ENCODE results near the gene IFITM10.

The IFITM10 gene

DNA sequence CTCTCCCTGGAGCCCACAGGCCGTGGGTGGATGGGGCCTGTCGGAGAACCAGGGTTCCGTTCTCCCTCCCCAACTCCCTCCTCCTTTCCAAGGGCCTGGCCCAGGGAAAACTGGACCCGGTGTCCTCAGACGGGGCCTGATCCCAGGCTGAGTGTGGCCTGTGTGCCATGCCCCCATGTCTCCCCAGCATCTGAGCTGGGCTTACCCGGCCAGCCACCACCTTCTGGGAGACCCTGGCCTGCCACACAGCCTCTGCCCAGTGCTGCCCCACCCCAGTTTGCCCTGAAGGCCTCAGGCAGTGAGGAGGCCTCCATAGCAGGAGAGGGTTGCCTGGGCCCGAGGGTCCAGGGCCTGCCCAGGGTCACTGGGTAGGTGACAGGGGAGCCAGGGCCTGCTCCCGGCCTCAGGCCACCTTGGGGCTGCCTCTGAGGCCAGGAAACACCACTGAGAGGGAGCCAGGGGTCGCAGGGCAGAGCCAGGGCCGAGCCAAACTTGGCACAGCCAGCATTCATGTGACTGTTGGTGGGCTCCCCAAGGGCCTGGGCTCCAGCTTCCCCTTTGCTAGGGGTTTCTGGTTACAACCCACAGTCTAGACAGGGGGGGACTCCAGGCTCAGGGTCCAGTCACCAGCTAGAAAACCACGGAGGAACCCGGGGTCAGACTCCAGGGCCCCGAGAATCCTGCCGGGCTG, 590 bp upstream of the IFITM10 start:
- DNase-seq, result no peak

DNA sequence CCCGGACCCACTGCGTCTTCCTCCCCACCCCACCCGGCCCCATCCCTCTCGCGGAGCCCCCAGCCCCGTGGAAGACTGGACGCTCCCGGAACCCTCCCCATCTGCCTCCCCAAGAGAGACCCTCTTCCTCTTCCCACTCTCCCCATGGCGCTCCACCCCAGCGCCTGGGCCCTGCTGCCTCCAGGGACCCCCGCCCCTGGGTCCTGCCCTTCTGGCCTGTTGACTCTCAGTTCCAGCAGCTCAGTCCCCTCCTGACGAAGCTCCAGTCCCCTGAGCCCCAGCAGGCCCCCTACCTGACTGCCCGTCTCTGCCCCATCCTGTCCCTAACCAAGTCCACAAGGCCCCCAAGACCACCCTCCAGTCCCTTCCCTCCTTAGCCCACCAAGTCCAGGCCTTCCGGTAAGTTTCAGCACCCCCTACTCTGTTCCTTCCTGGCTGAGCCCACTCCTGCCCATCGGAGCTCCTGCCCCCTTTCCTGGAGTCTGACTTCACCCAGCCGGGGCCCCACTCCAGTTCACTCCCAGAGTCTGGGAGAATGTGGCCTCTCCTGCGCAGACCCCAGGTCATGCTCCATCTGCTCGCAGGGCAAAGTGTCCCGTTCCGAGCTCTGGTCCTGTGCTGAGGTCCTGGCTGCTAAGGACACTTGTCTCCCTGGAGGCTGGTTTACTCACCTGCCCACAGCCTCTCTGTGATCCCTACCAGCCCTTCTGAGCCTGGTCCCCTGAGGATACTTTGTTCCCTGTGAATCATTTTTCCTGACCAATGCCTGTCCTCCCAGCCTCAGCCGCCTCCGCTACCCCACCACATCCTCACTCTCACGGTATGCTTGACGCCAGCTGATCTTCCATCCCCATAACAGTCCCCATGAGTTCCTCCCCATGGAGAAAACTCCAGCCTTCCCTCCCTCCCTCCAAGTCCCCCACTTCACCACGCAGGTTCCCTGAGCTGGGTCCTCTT, 722 bp downstream of the IFITM10 start:
- DNase-seq, result peak; percentile 3

DNA sequence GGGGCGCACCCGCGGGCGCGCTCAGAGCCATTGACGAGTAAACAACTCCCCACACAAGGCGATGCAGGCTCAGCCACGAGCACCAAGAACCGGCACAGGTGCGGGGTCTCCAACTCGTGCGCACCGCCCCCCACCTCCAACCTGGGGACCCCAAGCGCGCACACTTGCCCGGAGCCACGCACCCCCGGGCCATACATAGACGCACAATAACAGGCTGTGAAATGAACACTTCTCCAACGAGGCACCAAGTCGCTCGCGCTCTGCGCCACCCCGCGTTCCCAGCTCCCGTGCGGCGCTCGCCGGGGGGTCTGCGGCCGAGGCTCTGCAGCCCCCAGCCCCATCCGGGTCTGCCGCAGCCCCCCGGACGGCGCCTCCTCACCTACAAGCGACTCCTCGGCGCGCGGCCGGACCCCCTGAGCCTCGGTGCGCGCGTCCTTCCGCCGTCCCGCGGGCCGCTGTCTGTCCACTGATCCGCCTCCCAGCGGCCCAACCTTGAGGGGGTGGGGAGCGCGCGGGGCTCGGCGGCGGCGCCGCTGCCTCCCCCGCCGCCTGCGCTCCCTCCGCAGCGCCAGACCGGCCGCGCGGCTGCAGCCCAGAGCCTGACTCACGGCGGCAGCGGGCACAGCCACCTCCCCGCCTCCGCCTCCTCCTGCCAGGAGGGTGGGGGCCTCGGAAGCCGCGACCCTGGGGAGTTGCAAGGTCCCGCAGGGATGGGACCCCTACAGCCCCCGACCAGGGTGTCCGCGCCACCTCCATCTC, 1.6 kb downstream of the IFITM10 start:
- DNase-seq, result no peak

DNA sequence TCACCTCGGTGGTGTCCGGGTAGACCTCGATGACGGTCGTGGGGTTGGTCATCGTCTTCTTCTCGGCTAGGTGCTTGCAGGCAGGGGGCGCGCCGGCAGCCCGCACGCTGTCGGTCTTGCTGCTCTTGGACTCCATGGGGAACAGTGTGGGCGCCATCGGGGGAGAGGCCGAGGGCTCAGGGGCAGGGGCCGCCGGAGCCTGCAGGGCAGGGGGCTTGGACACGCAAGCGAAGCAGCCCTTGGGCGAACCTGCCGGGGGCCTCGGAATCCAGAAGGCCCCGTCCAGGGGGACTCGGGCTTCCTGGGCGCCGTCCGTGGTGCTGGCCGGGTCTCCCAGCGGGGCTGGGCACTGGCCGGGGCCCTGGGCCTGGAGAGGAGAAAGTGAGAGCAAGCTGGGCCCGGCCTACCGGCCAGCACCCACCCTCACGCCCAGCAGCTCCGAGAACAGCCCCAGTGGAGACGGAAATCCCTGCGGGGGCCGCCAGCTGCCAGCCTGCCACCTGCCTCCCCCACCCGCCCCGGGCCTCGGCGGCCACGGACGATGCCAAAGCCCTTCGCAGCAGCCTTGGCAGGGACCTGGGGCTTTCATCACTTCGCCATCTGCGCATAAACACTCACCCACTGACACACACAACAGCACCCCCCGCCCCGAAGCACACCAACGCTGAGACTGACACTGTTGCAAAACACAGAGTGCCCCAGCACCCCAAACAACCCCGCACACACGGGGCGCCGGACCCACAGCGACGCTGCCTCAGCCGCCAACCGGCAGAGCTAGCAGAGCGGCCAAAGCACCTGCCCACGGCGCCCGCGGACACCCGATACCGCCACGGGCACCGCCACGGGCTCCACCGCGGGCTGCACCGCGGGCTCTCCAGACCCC, 2.4 kb downstream of the IFITM10 start:
- DNase-seq, result no peak

DNA sequence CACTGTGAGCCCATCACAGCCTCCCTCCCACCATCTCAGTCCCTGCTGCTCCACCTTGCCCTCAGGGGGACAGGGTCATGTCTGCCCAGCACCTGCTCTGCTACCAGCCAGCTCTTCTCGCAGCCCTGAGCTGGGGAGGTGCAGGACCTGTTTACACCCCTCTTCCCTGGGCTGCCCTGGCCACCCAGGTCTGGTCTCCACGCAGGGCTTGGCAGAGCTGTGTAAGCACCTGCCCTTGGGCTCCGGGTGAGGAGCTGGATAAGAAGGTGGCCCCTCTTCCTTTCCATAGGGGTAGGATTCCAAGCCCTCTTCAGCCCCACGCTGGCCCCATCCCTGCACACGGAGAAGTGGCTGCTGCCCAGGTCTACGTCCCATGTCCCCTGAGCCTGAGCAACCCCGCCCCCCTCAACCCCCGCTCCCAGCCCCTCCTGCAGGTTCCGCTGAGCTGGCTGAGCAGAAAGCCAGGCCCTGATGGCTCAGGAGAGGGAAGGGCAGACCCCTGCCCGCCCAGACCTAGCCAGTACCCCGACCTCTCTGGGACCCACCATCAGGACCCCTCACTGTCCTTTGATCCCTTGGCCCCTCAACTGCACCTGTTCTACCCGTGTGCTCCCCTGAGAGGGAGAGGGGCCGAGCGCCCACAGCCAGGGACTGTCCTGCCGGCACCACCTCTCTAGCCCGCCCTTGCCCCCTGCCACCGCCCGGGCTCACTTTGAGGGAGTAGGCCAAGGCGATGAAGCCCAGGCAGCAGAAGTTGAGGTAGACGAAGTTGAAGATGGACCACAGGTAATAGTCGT, 3.2 kb downstream of the IFITM10 start:
- no peak for DNase-seq

DNA sequence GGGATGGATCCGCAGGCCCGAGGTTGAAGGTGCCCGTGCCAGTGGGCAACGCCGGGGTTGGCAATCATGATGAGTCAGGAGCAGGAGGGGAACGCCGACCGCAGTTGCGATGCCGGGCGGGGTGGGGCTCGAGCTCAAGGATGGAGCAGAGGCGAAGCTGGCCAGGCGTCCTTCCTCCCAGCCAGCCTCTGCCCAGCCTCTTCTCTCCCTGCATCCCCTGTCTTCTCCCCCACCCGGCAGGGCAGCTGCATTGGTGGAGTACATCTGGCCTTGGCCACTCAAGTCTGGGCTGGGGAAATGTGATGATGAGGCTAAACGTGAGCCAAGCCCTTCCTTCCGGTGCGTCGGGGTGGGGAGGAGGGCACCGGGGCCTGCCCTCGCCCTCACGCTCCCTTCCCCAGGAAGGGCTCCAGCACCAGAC, 3.9 kb downstream of the IFITM10 start:
- DNase-seq, result no peak

DNA sequence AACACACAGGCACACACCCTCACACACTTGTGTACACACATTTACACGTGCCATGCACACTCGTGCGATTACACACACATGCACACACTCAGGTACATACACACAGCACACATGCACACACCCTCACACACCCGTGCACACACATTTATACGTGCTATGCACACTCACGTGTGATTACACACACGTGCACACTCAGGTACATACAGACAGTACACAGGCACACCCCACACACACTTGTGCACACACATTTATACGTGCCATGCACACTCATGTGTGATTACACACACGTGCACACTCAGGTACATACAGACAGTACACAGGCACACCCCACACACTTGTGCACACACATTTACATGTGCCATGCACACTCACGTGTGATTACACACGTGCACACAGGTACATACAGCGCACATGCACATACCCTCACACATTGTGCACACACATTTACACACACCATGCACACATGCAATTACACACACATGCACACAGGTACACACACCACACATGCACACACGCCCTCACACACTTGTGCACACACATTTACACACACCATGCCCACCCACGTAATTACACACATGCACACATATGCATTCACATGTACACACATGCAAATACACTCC, 4.6 kb downstream of the IFITM10 start:
- no peak for DNase-seq

DNA sequence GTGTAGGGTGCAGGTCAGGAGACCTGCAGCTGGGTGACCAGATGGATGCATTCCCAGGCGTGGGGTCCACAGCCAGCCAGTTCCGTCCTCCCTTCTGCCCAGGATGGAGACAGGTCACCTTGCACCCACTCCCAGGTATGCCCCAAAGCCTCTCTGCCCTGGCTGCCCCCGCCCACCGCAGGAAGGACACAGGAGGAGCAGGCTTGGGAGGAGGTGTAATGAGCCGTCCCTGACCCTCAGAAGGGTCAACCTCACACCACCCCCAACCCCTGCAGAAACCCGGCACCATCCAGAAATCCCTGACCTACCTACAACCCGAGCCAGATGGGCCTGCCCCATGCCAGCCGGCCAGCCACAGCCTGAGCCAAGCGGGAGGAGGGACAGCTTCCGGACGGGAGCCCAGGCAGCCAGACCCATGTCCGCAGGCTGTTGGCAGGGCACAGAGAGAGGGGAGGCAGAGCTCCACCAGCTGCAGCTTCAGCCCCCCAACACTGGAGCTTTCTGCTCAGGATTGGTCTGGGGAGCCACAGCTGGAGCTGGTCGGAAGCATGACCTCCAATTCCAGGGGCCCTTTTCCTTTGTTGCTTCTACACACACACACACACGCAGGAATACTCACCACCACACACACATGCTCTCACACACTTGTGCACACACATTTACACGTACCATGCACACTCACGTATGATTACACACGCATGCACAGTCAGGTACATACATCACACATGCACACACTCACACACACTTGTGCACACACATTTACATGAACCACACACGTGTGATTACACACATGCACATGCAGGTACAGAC, 5.3 kb downstream of the IFITM10 start:
- DNase-seq, result no peak

DNA sequence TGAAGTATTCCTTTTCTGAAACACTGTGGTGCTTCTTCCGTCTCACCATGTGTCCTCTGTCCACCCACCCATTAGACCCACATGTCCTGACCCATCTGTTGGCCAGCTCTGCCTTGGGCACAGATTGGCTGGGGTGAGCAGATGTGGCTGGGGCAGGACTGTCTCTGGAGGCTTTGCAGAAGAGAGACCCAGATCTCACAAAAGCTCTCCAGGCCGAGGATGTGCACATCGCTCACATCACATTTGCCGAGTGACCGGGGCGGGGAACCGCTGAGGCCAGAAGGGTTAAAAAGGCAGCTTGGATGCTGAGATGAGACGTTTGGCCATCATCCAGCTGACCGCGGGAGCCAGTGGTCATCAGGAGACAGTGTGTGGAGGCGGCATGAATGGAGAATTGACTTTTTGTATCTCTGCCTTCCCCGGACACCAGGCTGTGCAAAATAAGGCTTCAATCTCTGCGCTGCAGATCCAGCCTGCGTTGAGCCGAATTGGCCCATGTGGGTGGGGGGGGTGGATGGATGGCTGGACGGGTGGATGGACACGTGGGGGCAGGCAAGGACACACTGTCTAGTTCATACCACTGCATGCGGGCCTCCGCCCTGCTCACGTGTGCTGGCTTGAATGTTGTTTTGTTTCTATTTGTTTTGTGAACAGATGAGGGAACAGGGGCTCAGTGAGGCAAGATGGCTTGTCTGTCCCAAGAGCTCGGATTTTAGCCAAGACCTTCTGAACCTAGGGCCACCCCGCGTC, 6.1 kb downstream of the IFITM10 start:
- no peak for DNase-seq

DNA sequence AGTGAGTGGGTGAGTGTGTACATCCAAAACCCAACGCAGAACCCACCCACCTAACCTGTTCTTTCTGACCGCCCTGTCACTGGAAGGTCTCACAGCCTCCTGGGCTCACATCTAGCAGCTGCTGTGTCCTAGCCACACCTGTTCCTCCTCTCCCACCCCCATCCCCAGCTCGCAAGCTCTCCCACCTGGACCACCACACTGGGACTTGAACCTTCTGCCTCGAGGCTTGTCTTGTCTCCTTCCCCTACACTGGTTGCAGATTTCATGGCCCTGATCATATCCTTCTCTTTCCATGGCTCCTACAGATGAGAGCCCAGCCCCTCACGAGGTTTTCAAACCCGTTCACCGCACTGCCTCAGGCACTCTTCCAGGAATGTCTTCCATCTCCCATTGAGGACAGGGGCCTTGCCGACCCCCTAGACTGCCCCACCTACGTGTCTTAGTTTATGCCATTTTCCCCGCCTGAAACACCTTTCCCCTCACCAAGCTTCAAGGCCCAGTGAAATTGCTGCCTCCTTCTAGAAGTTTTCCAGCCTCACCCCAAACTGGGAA, 6.7 kb downstream of the IFITM10 start:
- DNase-seq, result no peak

DNA sequence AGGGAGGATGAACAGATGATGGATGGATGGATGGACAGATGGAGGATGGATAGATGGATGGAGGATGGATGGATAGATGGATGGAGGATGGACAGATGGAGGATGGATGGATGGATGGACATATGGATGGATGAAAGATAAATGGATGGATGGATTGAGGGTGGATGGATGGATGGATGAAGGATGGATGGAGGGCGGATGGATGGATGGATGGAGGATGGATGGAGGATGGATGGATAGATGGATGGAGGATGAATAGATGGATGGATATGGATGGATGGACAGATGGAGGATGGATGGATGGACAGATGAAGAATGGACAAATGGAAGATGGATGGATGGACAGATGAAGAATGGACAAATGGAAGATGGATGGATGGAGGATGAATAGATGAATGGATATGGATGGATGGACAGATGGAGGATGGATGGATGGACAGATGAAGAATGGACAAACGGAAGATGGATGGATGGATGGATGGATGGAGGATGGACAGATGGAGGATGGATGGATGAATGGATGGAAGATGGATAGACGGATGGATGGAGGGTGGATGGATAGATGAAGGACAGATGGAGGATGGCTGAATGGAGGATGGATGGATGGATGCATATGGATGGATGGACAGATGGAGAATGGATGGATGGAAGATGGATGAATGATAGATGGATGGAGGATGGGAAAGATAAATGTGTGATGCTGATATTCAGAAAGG, 7.4 kb downstream of the IFITM10 start:
- DNase-seq, result no peak

DNA sequence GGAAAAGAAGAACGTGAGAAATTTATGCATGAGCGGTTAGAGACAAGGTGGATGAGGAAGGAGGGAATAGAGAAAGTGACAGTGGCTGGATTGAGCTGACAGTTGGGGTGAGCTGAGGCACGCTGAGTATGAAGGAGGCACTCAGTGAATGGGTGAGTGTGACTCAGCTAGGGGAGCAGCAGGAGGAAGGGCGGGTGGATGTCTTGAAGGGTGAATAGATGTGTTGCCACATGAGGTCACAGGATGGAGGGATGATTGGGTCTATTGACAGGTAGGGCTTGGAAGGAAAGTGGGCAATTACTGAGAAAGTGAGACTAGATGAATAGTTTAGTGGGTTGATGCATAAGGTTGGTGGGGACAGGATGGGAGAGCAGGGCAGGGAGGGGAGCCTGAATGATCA, 8.0 kb downstream of the IFITM10 start:
- no peak for DNase-seq

DNA sequence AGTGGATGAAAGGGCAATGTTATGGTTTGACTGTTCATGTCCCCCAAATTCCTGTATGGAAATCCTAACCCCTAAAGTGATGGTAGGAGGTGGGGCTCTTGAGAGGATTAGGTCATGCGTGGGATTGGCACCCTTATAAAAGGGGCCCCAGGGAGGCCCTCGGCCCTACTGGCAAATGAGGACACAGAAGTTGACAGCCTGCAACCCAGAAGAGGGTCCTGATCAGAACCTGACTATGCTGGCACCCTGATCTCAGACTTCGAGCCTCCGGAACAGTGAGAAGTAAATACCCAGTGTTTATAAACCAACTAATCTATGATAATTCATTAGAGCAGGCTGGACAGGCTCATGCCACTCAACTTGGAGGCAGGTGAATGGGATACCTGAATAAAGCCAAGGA, 8.7 kb downstream of the IFITM10 start:
- DNase-seq, result no peak

DNA sequence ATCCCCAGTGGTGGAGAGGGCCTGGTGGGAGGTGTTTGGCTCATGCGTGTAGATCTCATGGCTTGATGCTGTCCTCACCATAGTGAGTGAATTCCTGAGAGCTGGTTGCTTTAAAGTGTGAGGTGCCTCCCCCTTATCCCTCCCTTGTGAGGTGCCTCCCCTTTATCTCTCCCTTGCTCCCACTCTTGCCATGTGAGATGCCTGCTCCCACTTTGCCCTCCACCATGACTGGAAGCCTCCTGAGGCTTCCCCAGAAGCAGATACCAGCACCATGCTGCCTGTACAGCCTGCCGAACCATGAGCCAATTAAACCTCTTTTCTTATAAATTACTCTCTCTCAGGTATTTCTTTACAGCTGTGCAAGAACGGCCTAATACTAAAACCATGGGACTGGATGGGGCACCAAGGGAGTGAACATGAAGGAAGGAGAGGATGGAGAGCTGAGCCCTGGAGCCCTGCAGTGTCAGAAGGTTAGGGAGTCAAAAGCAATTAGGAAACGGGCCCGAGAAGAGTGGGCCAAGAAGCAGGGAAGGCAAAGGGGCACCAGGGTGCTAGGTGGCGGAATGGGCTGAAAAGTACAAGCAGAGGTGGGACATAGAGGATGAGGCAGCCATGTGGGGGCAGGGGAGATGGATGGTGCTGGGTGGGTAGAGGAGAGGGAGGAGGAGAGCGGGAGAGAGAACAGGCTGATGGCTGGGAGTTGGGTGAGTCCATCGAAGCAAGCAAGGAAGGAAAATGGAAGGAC, 9.4 kb downstream of the IFITM10 start:
- DNase-seq, result no peak

DNA sequence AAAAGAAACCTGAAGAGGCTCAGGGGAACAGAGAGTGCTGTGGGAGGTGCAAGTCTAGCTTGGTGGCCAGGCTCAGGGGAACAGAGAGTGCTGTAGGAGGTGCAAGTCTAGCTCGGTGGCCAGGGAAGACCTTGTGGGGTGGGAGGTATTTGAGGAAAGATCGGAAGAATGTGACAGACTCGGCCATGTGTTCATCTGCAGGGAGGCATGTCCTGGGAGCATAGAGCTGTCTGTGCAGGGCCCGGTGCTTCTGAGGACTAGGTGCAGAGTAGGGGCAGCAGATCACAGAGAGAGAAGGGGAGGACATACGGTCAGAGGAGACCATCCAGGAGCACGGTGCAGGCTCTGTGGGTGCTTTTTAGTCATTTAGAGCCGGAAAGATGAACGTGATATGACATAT, 10.8 kb downstream of the IFITM10 start:
- DNase-seq, result no peak

DNA sequence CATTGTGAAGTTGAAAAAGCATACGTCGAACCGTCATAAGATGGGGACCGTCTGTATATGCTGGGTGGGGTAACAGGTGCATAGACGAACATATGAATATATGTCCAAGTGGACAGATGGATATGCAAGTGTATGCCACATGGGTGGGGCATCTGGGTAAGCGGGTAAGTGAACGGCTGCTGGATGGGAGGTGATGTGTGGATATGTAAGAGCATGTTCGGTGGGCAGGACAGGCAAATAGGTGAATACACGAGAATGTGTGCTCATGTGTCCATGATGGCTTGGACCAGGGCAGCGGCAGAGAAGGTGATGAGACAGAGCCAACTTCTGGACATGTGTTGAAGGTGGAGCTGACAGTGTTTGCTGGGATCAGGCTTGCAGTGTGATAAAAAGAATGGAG, 12.0 kb downstream of the IFITM10 start:
- no peak for DNase-seq

DNA sequence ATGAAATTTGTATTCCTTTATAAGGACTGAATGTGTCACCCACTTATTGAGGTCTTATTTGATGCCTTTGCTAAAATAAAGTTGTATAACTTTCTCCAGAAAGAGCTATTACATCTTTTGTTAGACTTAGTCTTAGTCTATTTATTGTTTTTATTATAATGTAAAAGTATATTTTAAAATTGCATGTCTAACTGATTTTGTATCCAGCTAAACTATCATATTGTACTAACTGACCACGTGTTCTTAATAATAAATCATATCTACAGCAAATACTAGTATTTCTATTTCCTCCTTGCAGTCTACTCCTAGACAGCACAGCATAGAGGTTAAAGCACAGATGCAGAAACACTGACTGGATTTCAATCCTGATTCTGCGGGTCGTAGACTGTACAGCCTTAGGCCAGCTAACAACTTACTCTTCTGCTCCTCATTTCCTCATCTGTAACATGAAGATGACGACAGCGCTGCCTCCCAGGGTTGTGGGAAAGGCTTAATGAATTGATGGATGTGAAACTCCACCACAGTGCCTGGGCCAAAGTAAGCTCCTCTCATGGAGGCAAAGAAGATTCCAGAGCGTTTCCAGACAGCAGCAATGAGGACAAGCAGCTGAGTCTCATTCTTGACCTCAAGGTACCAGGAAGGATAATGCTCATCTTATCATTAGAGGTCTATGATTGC, 13.2 kb downstream of the IFITM10 start:
- no peak for DNase-seq

Data from kidney glomerular epithelial cell (primary cell).